Measurements from ENCODE around the gene MCU.

GRCh38 chr10:72642318-72642717 is 49.6 kb upstream of the MCU start:
- TF ChIP-seq CTCF (optimal IDR thresholded peaks at IDR 0.05 in 1 of 3, IDR thresholded peaks at IDR 0.05 in 1 of 3, conservative IDR thresholded peaks at IDR 0.05 in 1 of 3; ENCODE audit: extremely low read depth in 1 of 3, insufficient read depth in 2 of 3, low read length in 3 of 3) (no peak), EZH2 (IDR thresholded peaks at IDR 0.05; ENCODE audit: low read length) (no peak)

Data from keratinocyte (primary cell).